ENCODE data around the gene TMEM132D. TPM values are rescaled to one million over a fixed set of nuclear protein-coding genes. Genes with fewer than 3 reads are reported as not detected.
"Not testable (repeated sequence)": the region's sequence is repeated elsewhere in the genome, so short reads cannot be mapped to it uniquely, and the experiment has no call there.

Gene TMEM132D
- total RNA-seq, 1 donor from 2014 or later: 1.1 TPM

DNA sequence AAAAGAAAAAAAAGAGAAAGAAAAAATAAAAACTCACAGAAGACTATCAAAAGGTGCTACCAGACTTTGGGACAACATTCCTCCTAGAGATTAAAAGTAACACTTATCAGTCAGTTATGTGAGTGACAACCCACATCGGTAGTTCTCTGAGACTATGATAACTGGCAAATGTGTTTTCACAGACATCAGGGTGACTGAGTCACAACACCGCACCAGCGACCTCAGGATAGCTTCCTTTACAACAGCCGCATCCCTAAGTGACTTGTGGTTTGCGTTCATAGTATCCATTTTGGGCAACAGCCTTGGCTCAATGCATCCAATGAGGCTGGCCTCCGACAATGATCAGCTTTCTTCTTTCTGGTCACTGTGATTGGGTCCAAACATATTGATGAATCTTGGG is 359.1 kb downstream of the TMEM132D start:
- Histone ChIP-seq H3K9me3 (ENCODE audit: low read depth) (no peaks in the 10 kb centered on the region), H3K4me3 (no peak overlapping the region), H3K4me2 (no peak overlapping the region), H3K79me2 (ENCODE audit: low read depth) (no peaks in the 10 kb centered on the region), H3F3A (ENCODE audit: low read depth) (no peaks in the 10 kb centered on the region), H3K27ac (no peak overlapping the region), H3K4me1 (no peaks in the 10 kb centered on the region), H2AFZ (replicated peaks) (no peak overlapping the region), H3K27me3 (no peaks in the 10 kb centered on the region), H3K36me3 (no peaks in the 10 kb centered on the region), H4K20me1 (ENCODE audit: low read depth) (no peaks in the 10 kb centered on the region), H3K9ac (no peak overlapping the region)
- H3K27me3 Mint-ChIP-seq (ENCODE audit: insufficient read depth, low read depth): peaks cover 2% of the 10 kb centered on the region
- H3K4me3 Mint-ChIP-seq: no peak overlapping the region
- H3K4me1 Mint-ChIP-seq: peaks cover 4% of the 10 kb centered on the region
- DNase-seq (ENCODE audit: low spot score): no peak
- H3K36me3 Mint-ChIP-seq: peaks cover 2% of the 10 kb centered on the region
- TF ChIP-seq, protein P1, sequence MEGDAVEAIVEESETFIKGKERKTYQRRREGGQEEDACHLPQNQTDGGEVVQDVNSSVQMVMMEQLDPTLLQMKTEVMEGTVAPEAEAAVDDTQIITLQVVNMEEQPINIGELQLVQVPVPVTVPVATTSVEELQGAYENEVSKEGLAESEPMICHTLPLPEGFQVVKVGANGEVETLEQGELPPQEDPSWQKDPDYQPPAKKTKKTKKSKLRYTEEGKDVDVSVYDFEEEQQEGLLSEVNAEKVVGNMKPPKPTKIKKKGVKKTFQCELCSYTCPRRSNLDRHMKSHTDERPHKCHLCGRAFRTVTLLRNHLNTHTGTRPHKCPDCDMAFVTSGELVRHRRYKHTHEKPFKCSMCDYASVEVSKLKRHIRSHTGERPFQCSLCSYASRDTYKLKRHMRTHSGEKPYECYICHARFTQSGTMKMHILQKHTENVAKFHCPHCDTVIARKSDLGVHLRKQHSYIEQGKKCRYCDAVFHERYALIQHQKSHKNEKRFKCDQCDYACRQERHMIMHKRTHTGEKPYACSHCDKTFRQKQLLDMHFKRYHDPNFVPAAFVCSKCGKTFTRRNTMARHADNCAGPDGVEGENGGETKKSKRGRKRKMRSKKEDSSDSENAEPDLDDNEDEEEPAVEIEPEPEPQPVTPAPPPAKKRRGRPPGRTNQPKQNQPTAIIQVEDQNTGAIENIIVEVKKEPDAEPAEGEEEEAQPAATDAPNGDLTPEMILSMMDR (IDR thresholded peaks at IDR 0.05): no peak
- no peak for TF ChIP-seq EZH2phosphoT487 (IDR thresholded peaks at IDR 0.05)
- TF ChIP-seq EZH2 (IDR thresholded peaks at IDR 0.05): no peak
- no peak overlapping the region for H3K27ac Mint-ChIP-seq
- H3K9me3 Mint-ChIP-seq: no peaks in the 10 kb centered on the region

- Mint-ChIP-seq H3K27me3 (ENCODE audit: insufficient read depth, low read depth) (no peaks in the 10 kb centered on the region), H3K9me3 (peaks cover 2% of the 10 kb centered on the region), H3K4me1 (peaks cover 16% of the 10 kb centered on the region), H3K27ac (no peak overlapping the region), H3K36me3 (no peaks in the 10 kb centered on the region), H3K4me3 (no peak overlapping the region)
- H3K79me2 ChIP-seq (ENCODE audit: low read depth): no peaks in the 10 kb centered on the region
- H3F3A ChIP-seq (ENCODE audit: low read depth): no peaks in the 10 kb centered on the region
- no peak overlapping the region for H2AFZ ChIP-seq (replicated peaks)
- no peaks in the 10 kb centered on the region for H3K4me1 ChIP-seq
- H3K4me3 ChIP-seq: no peak overlapping the region
- H3K4me2 ChIP-seq: no peak overlapping the region
- DNase-seq (ENCODE audit: low spot score): no peak
- TF ChIP-seq, protein P1 (IDR thresholded peaks at IDR 0.05): no peak
- TF ChIP-seq EZH2 (IDR thresholded peaks at IDR 0.05): no peak
- TF ChIP-seq EZH2phosphoT487 (IDR thresholded peaks at IDR 0.05): no peak
- H3K27me3 ChIP-seq: no peaks in the 10 kb centered on the region
- no peaks in the 10 kb centered on the region for H3K36me3 ChIP-seq
- no peaks in the 10 kb centered on the region for H3K9me3 ChIP-seq (ENCODE audit: low read depth)
- H3K27ac ChIP-seq: no peak overlapping the region
- no peak overlapping the region for H3K9ac ChIP-seq
- no peaks in the 10 kb centered on the region for H4K20me1 ChIP-seq (ENCODE audit: low read depth)
These were observed 362.9 kb downstream of the TMEM132D start for GRCh38 chr12:129540954-129541353.

- Mint-ChIP-seq H3K27me3 (ENCODE audit: insufficient read depth, low read depth) (no peaks in the 10 kb centered on the region), H3K36me3 (no peaks in the 10 kb centered on the region), H3K27ac (no peak overlapping the region), H3K4me1 (peaks cover 16% of the 10 kb centered on the region), H3K4me3 (no peak overlapping the region), H3K9me3 (peaks cover 2% of the 10 kb centered on the region)
- Histone ChIP-seq H2AFZ (replicated peaks) (no peak overlapping the region), H4K20me1 (ENCODE audit: low read depth) (no peaks in the 10 kb centered on the region), H3K4me1 (no peaks in the 10 kb centered on the region), H3K9ac (no peak overlapping the region), H3F3A (ENCODE audit: low read depth) (no peaks in the 10 kb centered on the region), H3K36me3 (no peaks in the 10 kb centered on the region), H3K4me3 (no peak overlapping the region), H3K9me3 (ENCODE audit: low read depth) (no peaks in the 10 kb centered on the region), H3K4me2 (no peak overlapping the region), H3K27ac (no peak overlapping the region), H3K79me2 (ENCODE audit: low read depth) (no peaks in the 10 kb centered on the region), H3K27me3 (no peaks in the 10 kb centered on the region)
- DNase-seq (ENCODE audit: low spot score): no peak
- TF ChIP-seq EZH2 (IDR thresholded peaks at IDR 0.05): no peak
- TF ChIP-seq, protein P1 (IDR thresholded peaks at IDR 0.05): no peak
- no peak for TF ChIP-seq EZH2phosphoT487 (IDR thresholded peaks at IDR 0.05)
These were observed 363.6 kb downstream of the TMEM132D start for GRCh38 chr12:129540249-129540648.

- not testable (repeated sequence) for H3K9me3 Mint-ChIP-seq; H3K27me3 ChIP-seq; H3K27me3 Mint-ChIP-seq (ENCODE audit: insufficient read depth, low read depth); H3F3A ChIP-seq (ENCODE audit: low read depth); H4K20me1 ChIP-seq (ENCODE audit: low read depth); H3K36me3 Mint-ChIP-seq; H3K79me2 ChIP-seq (ENCODE audit: low read depth); H3K4me3 Mint-ChIP-seq; H3K36me3 ChIP-seq; H2AFZ ChIP-seq (replicated peaks); H3K27ac ChIP-seq; H3K27ac Mint-ChIP-seq; DNase-seq (ENCODE audit: low spot score); H3K4me2 ChIP-seq; H3K4me3 ChIP-seq; H3K4me1 ChIP-seq; H3K9ac ChIP-seq; H3K9me3 ChIP-seq (ENCODE audit: low read depth)
- peaks cover 16% of the 10 kb centered on the region for H3K4me1 Mint-ChIP-seq
These were observed 365.0 kb downstream of the TMEM132D start for GRCh38 chr12:129538724-129539335.
